Endothelial cell (in vitro differentiated cells): ENCODE results near the gene SLC19A3. TPM values are rescaled to one million over a fixed set of nuclear protein-coding genes. Genes with fewer than 3 reads are reported as not detected.
"Not testable (repeated sequence)": the region's sequence is repeated elsewhere in the genome, so short reads cannot be mapped to it uniquely, and the experiment has no call there.

ENCODE experiments used
- DNase-seq: peaks from one replicate; pipeline ENCODE4 v3.0.0; 2021; ENCODE audit warnings: low spot score
- H3K27ac Mint-ChIP-seq: one replicate; pipeline ENCODE4 v1.8.0; 2021; ENCODE audit warnings: mixed read lengths, inconsistent platforms; ENCODE audit not compliant: unreplicated experiment
- H3K27me3 Mint-ChIP-seq: one replicate; pipeline ENCODE4 v1.8.0; 2021; ENCODE audit warnings: mild to moderate bottlenecking, moderate library complexity, mixed read lengths, inconsistent platforms; ENCODE audit not compliant: unreplicated experiment
- H3K36me3 Mint-ChIP-seq: one replicate; pipeline ENCODE4 v1.8.0; 2021; ENCODE audit warnings: mild to moderate bottlenecking, low read depth, mixed read lengths, inconsistent platforms; ENCODE audit not compliant: unreplicated experiment
- H3K4me1 Mint-ChIP-seq: one replicate; pipeline ENCODE4 v1.8.0; 2021; ENCODE audit warnings: mild to moderate bottlenecking, mixed read lengths, inconsistent platforms; ENCODE audit not compliant: unreplicated experiment
- H3K4me3 Mint-ChIP-seq: one replicate; pipeline ENCODE4 v1.8.0; 2021; ENCODE audit warnings: mild to moderate bottlenecking, mixed read lengths, inconsistent platforms; ENCODE audit not compliant: unreplicated experiment
- H3K9me3 Mint-ChIP-seq: one replicate; pipeline ENCODE4 v1.8.0; 2021; ENCODE audit warnings: mixed read lengths, inconsistent platforms; ENCODE audit not compliant: unreplicated experiment
- total RNA-seq: library from RNA; stranded (reverse); fragmentation: NEBNext Ultra II Directional; extraction: Animal tissue kit (Norgen Biotek cat#: 25700); gene quantifications from one replicate; pipeline ENCODE4 v1.2.1, GENCODE V29; 2021; ENCODE audit not compliant: unreplicated experiment
- TF ChIP-seq, protein P1 (sequence below): fragments of 200-600 bp; sonication (generic); IDR thresholded peaks from one replicate; pipeline ENCODE4 v1.5.0; 2021; ENCODE audit warnings: antibody characterized with exemption; ENCODE audit not compliant: unreplicated experiment

Gene SLC19A3
- total RNA-seq, 1 donor from 2014 or later: 0.62 TPM

DNA sequence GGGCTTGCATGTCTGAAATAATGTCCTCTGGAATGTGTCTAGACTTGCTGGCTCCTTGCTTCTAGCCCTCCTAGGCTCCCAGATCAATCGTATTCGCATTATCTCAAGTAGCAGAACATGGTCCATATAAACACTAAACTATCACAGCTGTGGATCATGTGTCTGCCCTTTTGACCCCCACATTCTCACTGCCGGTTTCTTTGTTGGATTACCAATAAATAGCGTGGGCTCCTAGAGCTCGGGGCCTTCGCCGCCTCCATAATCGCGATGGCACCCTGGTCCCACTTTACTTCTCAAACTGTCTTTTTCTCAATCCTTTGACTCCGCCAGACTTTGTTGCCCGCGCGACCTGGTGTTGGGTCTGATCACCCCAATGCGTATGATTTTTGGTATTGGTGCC lies 21.5 kb upstream of the SLC19A3 start:
- Mint-ChIP-seq H3K27ac (no peak overlapping the region), H3K27me3 (peaks cover 1% of the 10 kb centered on the region), H3K9me3 (no peaks in the 10 kb centered on the region), H3K4me3 (no peak overlapping the region), H3K4me1 (no peaks in the 10 kb centered on the region), H3K36me3 (no peaks in the 10 kb centered on the region)
- DNase-seq: no peak
- TF ChIP-seq, protein P1, sequence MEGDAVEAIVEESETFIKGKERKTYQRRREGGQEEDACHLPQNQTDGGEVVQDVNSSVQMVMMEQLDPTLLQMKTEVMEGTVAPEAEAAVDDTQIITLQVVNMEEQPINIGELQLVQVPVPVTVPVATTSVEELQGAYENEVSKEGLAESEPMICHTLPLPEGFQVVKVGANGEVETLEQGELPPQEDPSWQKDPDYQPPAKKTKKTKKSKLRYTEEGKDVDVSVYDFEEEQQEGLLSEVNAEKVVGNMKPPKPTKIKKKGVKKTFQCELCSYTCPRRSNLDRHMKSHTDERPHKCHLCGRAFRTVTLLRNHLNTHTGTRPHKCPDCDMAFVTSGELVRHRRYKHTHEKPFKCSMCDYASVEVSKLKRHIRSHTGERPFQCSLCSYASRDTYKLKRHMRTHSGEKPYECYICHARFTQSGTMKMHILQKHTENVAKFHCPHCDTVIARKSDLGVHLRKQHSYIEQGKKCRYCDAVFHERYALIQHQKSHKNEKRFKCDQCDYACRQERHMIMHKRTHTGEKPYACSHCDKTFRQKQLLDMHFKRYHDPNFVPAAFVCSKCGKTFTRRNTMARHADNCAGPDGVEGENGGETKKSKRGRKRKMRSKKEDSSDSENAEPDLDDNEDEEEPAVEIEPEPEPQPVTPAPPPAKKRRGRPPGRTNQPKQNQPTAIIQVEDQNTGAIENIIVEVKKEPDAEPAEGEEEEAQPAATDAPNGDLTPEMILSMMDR: no peak

DNA sequence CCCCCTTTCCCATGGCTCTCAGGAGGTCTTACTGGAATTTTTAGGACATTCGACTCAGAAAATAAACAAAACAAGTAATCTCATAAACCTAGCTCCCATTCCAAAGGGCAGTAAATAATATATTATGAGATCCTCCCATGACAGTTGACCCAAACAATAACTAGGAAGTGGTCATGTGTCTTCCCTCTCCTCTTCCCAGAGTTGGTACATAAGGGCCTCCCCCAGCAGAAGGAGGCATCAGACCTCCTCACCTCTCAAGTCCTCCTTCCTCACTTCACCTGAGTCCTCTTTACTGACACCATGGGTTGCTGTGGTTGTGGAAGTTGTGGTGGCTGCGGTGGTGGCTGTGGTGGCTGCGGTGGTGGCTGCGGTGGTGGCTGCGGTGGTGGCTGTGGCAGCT lies 10.2 kb upstream of the SLC19A3 start, which contains the start of gene SCYGR7:
Gene SCYGR7, plus strand, starts transcription at position 301 of the 400 bp plus-strand sequence. Its CDS starts 0 bp downstream, at position 301.
- Mint-ChIP-seq H3K36me3 (no peaks in the 10 kb centered on the region), H3K27me3 (peaks cover 2% of the 10 kb centered on the region), H3K27ac (no peak within 1 kb of the TSS), H3K4me1 (no peaks in the 10 kb centered on the region), H3K9me3 (no peaks in the 10 kb centered on the region), H3K4me3 (no peak within 1 kb of the TSS)
- no peak for DNase-seq
- TF ChIP-seq, protein P1: no peak

DNA sequence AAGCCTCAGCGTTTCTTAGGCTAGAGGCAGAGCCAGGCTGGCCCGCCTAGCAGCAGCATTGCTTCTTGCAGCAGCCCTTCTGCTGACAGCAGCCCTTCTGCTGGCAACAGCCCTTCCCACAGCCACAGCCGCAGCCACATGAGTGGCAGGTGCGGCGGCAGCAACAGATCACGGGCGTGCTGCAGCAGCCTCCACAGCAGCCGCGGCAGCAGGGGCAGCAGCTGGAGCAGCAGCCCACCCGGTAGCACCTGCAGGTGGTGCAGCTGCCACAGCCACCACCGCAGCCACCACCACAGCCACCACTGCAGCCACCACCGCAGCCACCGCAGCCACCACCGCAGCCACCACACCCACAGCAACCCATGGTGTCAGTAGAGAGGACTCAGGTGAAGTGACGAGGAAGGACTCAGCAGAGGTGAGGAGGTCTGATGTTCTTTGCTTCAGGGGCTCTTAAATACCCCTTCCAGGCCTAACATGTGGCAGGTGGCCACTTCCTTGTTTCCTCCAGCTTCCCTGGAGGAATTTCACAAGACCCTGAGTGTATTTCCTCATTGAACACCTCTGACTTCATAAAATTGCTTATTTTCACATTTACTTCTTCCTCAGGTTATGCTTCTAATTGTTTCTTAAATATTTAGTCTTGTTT lies 6.7 kb upstream of the SLC19A3 start, which contains the start of gene SCYGR6:
Gene SCYGR6, minus strand, starts transcription at position 364 of the 646 bp plus-strand sequence. Its CDS starts 0 bp downstream, at position 364.
- Mint-ChIP-seq H3K27me3 (peaks cover 2% of the 10 kb centered on the region), H3K9me3 (no peaks in the 10 kb centered on the region)

DNA sequence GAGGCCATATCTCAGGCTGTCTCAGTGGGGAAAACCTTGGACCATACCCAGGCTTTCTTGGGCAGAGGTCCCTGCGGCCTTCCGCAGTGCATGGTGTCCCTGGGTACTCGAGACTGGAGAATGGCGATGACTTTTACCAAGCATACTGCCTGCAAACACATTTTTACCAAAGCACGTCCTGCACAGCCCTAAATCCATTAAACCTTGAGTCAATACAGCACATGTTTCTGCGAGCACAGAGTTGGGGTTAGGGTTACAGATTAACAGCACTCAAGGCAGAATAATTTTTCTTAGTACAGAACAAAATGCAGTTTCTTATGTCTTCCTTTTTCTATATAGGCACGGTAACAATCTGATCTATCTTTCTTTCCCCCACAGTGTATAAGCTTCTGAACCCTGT lies 5.0 kb upstream of the SLC19A3 start:
- H3K27me3 Mint-ChIP-seq, H3K4me3 Mint-ChIP-seq, H3K4me1 Mint-ChIP-seq, DNase-seq, H3K9me3 Mint-ChIP-seq, H3K27ac Mint-ChIP-seq, H3K36me3 Mint-ChIP-seq: not testable (repeated sequence)

More for the DNA sequence above, 6.7 kb upstream of the SLC19A3 start, which contains the start of gene SCYGR6:
- Mint-ChIP-seq H3K36me3 (no peaks in the 10 kb centered on the region), H3K27ac (no peak within 1 kb of the TSS), H3K4me3 (no peak within 1 kb of the TSS), H3K4me1 (no peaks in the 10 kb centered on the region)
- TF ChIP-seq, protein P1: no peak
- no peak for DNase-seq

DNA sequence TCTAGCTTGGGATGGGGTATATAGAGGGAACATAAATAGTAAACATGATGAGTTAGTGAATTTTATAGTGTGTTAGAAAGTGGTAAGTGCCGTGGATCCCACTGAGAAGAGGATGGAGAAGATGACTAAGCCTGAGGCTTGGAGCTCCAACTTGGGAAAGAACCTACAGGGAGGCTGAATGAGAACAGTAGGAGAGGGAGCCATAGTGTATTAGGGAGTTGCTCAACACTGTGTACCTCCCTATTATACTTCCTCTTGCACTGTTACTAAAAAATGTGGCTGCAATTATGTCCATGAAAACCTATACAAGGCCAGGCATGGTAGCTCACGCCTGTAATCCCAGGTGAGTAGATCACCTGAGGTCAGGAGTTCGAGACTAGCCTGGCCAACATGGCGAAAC lies 2.9 kb upstream of the SLC19A3 start:
- Mint-ChIP-seq H3K4me1 (no peaks in the 10 kb centered on the region), H3K27me3 (no peaks in the 10 kb centered on the region), H3K36me3 (no peaks in the 10 kb centered on the region), H3K9me3 (no peaks in the 10 kb centered on the region), H3K4me3 (no peak overlapping the region), H3K27ac (no peak overlapping the region)
- DNase-seq: no peak
- TF ChIP-seq, protein P1: no peak
